Cerebellar cortex (tissue), 1 donor: ENCODE results near the gene INTS12.

ENCODE experiments used
- DNase-seq: peaks from one replicate; pipeline ENCODE4 v3.0.0-alpha.2; 2015; ENCODE audit warnings: low spot score

The INTS12 gene

DNA sequence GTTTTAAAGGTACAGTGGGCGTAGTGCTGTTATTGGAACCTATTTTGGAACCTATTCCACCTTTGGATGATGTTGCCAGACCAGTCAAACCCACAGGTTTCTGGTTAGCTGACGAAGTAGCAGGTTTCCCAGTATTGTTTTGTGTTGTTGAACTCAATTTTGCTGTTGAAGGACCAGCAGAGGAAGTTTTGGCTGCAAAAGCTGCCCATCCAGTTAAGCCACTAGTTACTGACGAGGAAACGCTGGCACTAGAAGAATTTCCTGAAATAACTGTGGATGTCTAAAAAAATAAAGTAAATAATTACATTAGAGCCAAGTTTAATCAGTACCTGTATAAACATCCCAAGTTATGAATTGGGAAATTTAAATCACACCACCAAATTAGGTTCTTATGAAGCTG, 25.5 kb downstream of the INTS12 start:
- no peak for DNase-seq

GRCh38 chr4:105679186-105679585, 29.3 kb downstream of the INTS12 start:
- no peak for DNase-seq

DNA sequence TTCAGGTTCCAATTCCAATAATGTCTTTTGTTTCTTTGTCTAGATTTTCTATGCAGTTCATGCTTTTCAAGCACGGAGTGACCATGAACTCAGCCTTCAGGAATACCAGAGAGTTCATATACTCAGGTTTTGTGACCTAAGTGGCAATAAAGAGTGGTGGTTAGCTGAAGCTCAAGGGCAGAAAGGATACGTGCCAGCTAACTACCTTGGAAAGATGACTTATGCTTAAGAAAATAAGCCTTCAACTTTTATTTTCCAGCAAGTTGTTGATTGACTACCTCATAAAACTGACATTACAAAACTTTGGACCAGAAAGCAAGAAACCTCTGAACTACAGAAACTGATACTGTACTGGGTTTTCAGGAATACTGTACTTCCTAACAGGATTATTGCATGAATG, 30.8 kb downstream of the INTS12 start:
- no peak for DNase-seq

DNA sequence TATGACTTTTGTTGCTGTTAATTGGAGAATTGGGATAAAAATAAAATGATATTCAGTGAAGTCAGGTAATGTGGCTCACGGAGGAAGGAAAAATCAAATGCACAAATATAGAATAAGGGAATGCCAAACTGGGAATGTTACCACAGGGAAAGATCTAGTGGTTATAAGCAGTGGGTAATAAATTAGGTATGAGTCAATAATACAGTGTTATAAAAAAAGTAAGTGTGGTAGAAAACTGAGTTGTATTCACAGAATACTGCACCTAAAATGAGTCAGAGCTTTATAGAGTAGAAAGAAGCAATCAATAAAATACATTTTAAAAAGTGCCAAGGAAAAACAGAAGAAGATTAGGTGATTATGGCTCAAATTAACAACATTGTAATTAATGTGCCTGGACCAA, 34.5 kb downstream of the INTS12 start:
- DNase-seq = no peak

GRCh38 chr4:105671301-105671700, 37.2 kb downstream of the INTS12 start:
- DNase-seq = no peak

DNA sequence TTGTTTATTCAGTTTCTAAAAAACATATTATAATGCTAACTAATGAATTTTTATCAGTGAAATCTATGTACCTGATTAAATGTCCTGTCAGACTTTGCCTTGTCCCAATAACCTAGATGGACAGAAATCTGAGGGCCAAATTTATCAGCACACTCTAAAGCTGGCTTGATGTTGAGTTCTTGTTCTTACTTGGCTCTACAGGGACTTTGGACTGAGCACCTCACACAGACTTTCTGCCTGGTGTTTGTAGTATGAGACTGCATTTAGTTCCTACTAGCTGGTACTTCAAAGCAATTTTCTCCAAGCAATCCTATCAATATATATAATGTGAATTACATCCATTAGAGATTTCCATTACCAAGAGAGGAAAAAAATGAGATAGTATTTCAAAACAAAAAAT, 37.8 kb downstream of the INTS12 start:
- DNase-seq = no peak

- DNase-seq = peak; percentile 14
Observed at GRCh38 chr4:105666693-105667092, 41.8 kb downstream of the INTS12 start.

DNA sequence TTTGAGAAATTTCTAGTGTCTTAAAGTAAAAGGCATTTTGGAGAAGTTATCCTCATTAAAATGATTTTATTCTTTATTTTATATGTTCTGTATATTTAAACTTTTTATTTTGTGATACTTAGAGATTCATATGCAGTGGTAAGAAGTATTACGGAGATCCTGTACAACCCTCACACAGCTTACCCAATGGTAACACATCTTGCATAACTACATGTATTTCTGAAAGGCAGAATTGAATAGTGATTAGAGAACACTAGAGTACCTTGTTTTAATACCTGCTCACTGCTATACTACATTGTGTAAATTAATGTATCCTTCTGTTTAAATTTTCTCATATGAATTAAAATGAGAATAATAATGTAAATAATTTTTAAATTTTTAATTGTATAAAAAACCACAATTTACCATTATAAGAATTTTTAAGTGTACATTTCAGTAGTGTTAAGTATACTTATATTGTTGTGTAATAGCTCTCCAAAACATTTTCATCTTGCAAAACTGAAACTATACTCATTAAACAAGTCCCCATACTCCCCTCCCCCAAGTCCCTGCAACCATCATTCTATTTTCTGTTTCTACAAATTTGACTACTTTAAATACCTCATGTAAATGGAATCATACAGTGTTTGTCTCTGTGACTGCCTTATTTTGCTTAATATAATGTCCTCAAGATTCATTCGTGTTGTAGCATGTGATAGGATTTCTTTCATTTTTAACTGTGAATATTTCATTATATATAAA, 45.4 kb downstream of the INTS12 start:
- no peak for DNase-seq

GRCh38 chr4:105661028-105661427, 47.5 kb downstream of the INTS12 start:
- DNase-seq = no peak

DNA sequence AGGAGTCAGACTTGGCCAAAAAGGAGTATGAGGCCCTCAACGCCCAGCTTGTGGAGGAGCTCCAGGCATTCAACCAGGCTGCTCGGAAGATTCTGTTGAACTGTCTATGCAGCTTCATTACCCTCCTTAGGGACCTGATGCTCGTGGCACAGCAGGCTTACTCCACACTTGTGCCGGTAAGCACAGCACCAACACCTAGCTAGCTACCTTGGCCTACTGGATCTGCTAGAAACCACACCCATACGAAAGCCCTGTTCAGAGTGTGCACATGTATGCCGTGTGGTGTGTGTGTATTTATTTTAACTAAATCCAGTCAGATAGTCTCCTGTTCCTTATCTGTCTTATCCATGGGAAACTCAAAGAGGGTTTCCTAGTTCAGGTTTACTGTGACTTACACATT, 49.3 kb downstream of the INTS12 start:
- no peak for DNase-seq

DNA sequence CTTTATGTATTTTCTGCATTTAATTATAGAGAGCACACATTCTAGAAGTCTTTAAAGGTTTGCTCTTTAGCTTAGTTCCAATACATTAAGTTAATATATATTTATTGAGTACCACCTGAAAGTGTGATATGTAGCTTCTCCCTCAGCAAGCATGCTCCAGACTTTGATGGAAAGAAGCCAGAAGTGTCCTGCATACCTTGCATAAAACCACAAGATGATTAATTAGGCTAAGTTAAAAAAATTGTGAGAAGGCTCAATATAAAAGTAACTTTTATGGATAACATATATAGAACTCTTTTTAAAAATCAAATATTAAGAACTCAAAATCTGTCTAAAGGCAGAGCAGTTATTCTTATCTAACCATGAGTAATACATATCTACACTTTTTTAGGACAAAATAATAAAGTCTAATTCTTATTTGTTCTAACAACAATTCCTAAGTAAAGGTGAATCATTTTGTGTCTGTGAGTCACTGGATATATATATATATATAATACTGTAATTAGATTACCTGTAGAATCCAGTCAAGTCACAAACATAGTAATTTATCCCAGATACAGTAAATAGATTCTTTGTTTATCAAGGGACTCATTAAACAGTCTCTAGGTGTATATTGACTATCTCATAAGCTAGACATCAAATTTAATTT, 51.2 kb downstream of the INTS12 start:
- DNase-seq = no peak

GRCh38 chr4:105652286-105652888, 56.1 kb downstream of the INTS12 start:
- DNase-seq = no peak

- DNase-seq = no peak
Observed at GRCh38 chr4:105651884-105652283, 56.6 kb downstream of the INTS12 start.

DNA sequence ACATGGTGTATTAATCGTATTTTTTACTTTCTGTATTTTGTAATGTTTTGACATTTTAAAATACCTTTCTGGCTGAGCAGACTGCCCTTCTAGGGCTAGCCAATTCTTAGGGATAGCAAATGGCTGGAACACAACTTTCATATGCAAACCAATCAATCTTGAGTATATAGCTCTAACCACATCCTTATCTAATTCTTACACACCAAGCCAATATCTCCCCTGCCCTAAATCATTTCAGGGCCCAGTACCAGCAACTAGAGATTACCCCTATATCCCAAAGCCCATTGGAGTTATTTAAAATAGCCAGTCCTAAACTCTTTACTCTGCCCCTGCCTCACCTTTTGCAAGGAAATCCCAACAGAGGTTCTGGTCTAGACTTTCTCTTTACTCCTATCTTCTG, 58.3 kb downstream of the INTS12 start:
- no peak for DNase-seq

- DNase-seq = no peak
Observed at GRCh38 chr4:105645440-105645839, 63.0 kb downstream of the INTS12 start.

- no peak for DNase-seq
Observed at GRCh38 chr4:105644257-105644656, 64.2 kb downstream of the INTS12 start.

GRCh38 chr4:105641845-105642244, 66.6 kb downstream of the INTS12 start:
- no peak for DNase-seq

- DNase-seq = peak; percentile 35
Observed at GRCh38 chr4:105637408-105638176, 70.9 kb downstream of the INTS12 start.

DNA sequence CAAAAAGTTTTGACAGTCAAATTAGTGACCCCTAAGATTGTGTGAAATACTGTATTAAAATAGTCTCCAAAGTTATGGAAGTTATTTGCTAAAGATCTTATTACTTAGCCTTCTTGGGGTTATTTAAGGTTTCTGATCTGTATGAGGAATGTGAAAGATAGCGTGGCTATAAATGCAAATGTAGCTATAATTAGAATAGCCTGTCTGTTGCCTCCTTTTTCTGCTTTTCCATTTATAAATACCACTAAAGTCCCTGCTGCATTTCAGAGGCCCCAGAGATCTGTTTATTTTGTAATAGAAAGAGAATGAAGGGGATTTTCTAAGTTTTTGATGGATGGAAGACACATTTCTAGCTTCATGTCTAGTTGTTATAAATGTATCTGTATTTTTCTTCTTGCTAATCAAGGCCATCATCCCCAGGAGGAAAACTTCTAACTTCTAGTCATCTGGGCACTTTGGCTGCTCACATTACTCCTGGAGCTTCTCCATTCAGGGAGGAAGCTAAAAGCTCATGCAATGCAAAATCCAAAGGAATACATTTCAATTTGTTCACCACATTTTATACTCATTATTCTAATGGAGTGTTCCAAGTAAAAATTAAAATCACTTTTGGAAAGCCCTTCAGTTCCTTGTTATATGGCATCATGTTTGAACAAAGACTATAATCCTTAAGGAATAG, 73.9 kb downstream of the INTS12 start:
- DNase-seq = no peak

DNA sequence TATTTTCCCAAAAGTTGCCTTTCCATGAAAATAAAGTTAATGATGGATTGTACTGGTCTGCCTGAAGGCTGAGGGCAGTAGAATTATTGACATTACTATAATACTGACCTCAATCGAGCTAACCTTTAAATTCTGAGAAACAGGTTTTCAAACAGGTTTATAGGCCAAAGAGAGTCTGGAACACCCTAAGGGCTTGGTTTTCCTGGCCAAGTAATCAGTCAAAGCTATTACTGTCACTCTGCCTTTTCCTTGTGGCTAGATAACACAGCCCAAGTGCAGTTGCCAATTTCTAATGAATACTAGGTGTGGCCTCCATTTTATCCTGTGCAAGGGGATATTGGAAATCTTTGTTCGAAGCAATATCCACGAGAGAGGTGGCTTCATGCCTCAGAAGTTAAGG, 75.2 kb downstream of the INTS12 start:
- DNase-seq = no peak
